OCI-LY7 (cell line): Measurements from ENCODE around the gene CPNE2. TPM values are rescaled to one million over a fixed set of nuclear protein-coding genes. Genes with fewer than 3 reads are reported as not detected.

Source experiments
- BruUV-seq: library from RNA; stranded (reverse); fragments of 400-500 nt; replicated peaks from 2 replicates; lab custom pipeline; 2021; lab: Mats Ljungman, UMichigan
- CTCF ChIA-PET: fragments of 300-600 bp; sonication (Branson Sonifier 250); formaldehyde crosslinking; loops from one replicate; lab custom pipeline; 2022; ENCODE audit warnings: antibody characterized with exemption; ENCODE audit not compliant: unreplicated experiment; lab: Charles Lee
- POLR2A ChIA-PET: fragments of 300-600 bp; sonication (Branson Sonifier 250); formaldehyde crosslinking; loops from one replicate; lab custom pipeline; 2022; ENCODE audit warnings: antibody characterized with exemption; lab: Charles Lee
- DNase-seq: peaks from one replicate; pipeline ENCODE4 v3.0.0-alpha.2; 2015; ENCODE audit warnings: low spot score
- H2AFZ ChIP-seq: fragments of 200-600 bp; sonication (generic), shearing (Covaris generic); 2 replicates; pipeline ENCODE4 v1.6.1; 2014; ENCODE audit warnings: mild to moderate bottlenecking, antibody characterized with exemption, low read length, moderate library complexity
- H3K27ac ChIP-seq: fragments of 200-600 bp; sonication (generic); 2 replicates; pipeline ENCODE4 v1.5.1; 2014; ENCODE audit warnings: mixed run types, low read depth, mild to moderate bottlenecking, moderate library complexity, low read length, inconsistent platforms; ENCODE audit not compliant: poor library complexity, severe bottlenecking
- H3K36me3 ChIP-seq: fragments of 200-600 bp; sonication (generic); 2 replicates; pipeline ENCODE4 v1.6.1; 2014; ENCODE audit warnings: mild to moderate bottlenecking, antibody characterized with exemption, low read length, moderate library complexity, mixed read lengths; ENCODE audit not compliant: insufficient read depth
- H3K4me1 ChIP-seq: fragments of 200-600 bp; sonication (generic); 2 replicates; pipeline ENCODE4 v1.5.1; 2014; ENCODE audit warnings: mild to moderate bottlenecking, low read length; ENCODE audit not compliant: insufficient read depth, poor library complexity, severe bottlenecking
- H3K4me2 ChIP-seq: fragments of 200-600 bp; sonication (generic); 2 replicates; pipeline ENCODE4 v1.6.1; 2014; ENCODE audit warnings: mild to moderate bottlenecking, low read length
- H3K4me3 ChIP-seq: fragments of 200-600 bp; sonication (generic); 2 replicates; pipeline ENCODE4 v1.5.1; 2014; ENCODE audit warnings: mild to moderate bottlenecking, low read depth, low read length; ENCODE audit not compliant: poor library complexity, severe bottlenecking
- H3K79me2 ChIP-seq: fragments of 200-600 bp; sonication (generic); 2 replicates; pipeline ENCODE4 v1.6.1; 2016; ENCODE audit warnings: low read depth, mild to moderate bottlenecking, low read length, moderate library complexity, mixed read lengths; ENCODE audit not compliant: insufficient read depth
- H3K9me2 ChIP-seq: fragments of 200-600 bp; sonication (generic); 2 replicates; pipeline ENCODE4 v1.6.1; 2016; ENCODE audit warnings: mild to moderate bottlenecking, low read length, mixed read lengths; ENCODE audit not compliant: insufficient read depth
- H3K9me3 ChIP-seq: fragments of 200-600 bp; sonication (generic); 2 replicates; pipeline ENCODE4 v1.6.1; 2014; ENCODE audit warnings: mild to moderate bottlenecking, mixed run types, low read length, mixed read lengths
- H4K20me1 ChIP-seq: fragments of 200-600 bp; sonication (generic); 2 replicates; pipeline ENCODE4 v1.6.1; 2014; ENCODE audit warnings: mild to moderate bottlenecking, antibody characterized with exemption, low read length, moderate library complexity, mixed read lengths; ENCODE audit not compliant: insufficient read depth
- CTCF ChIP-seq: fragments of 200-600 bp; sonication (generic); conservative IDR thresholded peaks from 2 replicates; pipeline ENCODE4 v1.5.1; 2014; ENCODE audit warnings: mild to moderate bottlenecking, antibody characterized with exemption, low read length, moderate library complexity, mixed read lengths
- EZH2phosphoT487 ChIP-seq: fragments of 200-600 bp; sonication (generic); IDR thresholded peaks from 2 replicates; pipeline ENCODE4 v1.6.1; 2018; ENCODE audit warnings: low read depth, borderline replicate concordance, mild to moderate bottlenecking, mixed run types, antibody characterized with exemption, low read length, moderate library complexity, mixed read lengths
- intact Hi-C: fragments of 100-400 bp; cut with micrococcal nuclease; formaldehyde crosslinking; loops from one replicate; pipeline ENCODE4 v1.10.0; 2022; ENCODE audit not compliant: unreplicated experiment
- total RNA-seq, 2 experiments: library from RNA; depleted of rRNA in 1 of 2; stranded (reverse); fragments of >200 nt in 1 of 2; shearing (Covaris generic) in 1 of 2; gene quantifications; 2 replicates each; pipeline ENCODE4 v1.2.3, GENCODE V29; 2014 to 2022

Gene CPNE2
- total RNA-seq, 2 experiments from 2014 or later = 14.4 to 44.7 TPM

DNA sequence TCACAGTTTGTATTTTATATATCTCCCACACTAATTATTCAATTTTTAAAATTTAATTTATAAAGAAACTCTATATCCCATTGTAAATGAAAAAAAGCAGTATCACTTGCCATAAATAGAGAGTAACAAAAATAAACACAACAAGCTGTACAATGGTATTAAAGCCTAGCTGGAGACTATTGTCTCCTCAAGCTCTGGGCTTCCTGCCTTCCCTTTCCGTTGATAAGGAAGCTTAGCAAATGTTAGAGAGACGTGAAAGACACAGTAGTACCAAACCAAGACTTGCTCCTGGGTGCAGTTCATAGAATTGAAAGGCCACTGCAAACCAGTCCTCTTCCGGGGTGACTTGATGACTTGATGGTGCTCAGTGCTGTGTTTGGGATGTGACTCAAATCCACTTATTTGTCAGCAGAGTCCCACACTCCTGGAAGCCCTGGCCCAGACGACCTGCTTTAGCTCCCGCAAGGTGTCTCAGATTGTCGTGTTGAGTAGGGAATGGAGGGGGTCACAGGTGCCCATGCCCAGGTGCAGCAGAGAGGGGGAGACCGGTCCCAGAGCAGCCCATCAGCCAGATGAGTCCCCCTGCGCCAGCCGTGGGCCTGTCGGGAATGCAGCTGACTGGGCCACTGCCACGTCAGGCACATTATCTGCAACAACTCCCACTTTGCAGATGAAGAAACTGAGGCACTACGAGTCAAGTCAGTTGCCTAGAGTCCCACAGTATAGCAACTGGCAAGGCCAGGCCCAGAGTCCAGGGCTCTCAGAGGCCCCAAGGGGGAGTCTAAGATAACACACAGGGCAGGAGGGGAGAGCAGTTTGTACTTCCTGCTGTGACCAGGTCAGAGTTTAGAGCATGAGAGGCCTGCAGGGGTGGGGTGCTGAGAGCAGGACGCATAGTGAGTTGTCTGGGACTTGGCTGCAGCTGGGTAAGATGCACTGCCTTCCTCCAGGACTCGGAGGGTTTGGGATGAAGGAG lies 53.0 kb downstream of the CPNE2 start:
- no peak overlapping the region for H3K27ac ChIP-seq
- no peaks in the 10 kb centered on the region for H3K9me3 ChIP-seq
- H3K4me3 ChIP-seq = no peak overlapping the region
- POLR2A ChIA-PET = interaction anchor here (0.7 to 1.6 kb wide), 2 partner anchors 25 to 53 kb away, joined by 3 to 9 read pairs; partner anchors contain the start of gene CPNE2
- no peak overlapping the region for H3K4me2 ChIP-seq
- no peaks in the 10 kb centered on the region for H3K79me2 ChIP-seq
- H4K20me1 ChIP-seq = no peaks in the 10 kb centered on the region
- no TSS peak for BruUV-seq
- H3K36me3 ChIP-seq = no peaks in the 10 kb centered on the region
- TF ChIP-seq CTCF (no peak), EZH2phosphoT487 (no peak)
- intact Hi-C loops = no loop called here
- H2AFZ ChIP-seq = no peak overlapping the region
- CTCF ChIA-PET = no interaction called here
- H3K9me2 ChIP-seq = no peaks in the 10 kb centered on the region
- H3K4me1 ChIP-seq = peaks cover 62% of the 10 kb centered on the region
- no peak for DNase-seq

- POLR2A ChIA-PET = interaction anchor here (0.7 kb wide), 1 partner anchor 26 kb away, joined by 3 read pairs; no protein-coding TSS in a partner anchor
Observed at GRCh38 chr16:57146040-57146647, 53.8 kb downstream of the CPNE2 start.

More at GRCh38 chr16:57146040-57146647, 53.8 kb downstream of the CPNE2 start:
- H3K79me2 ChIP-seq = no peaks in the 10 kb centered on the region
- intact Hi-C loops = no loop called here
- peaks cover 56% of the 10 kb centered on the region for H3K4me1 ChIP-seq
- TF ChIP-seq EZH2phosphoT487 = no peak
- no peak for TF ChIP-seq CTCF
- DNase-seq = no peak
- BruUV-seq = no TSS peak
- peak overlapping the region; percentile 72 for H3K27ac ChIP-seq
- no peaks in the 10 kb centered on the region for H3K9me3 ChIP-seq
- no peaks in the 10 kb centered on the region for H4K20me1 ChIP-seq
- no peak overlapping the region for H2AFZ ChIP-seq
- no peaks in the 10 kb centered on the region for H3K9me2 ChIP-seq
- CTCF ChIA-PET = no interaction called here
- peaks cover 3% of the 10 kb centered on the region; the same call in 1 of the 2 replicates for H3K36me3 ChIP-seq
- no peak overlapping the region for H3K4me3 ChIP-seq
- no peak overlapping the region for H3K4me2 ChIP-seq
